ENCODE data around the gene ARHGAP15.

- TF ChIP-seq CTCF (IDR thresholded peaks at IDR 0.05 in 2 of 3, conservative IDR thresholded peaks at IDR 0.05 in 1 of 3; ENCODE audit: borderline replicate concordance in 1 of 3, insufficient read depth in 1 of 3, low read depth in 2 of 3, low read length in 2 of 3) (no peak), RAD21 (IDR thresholded peaks at IDR 0.05; ENCODE audit: low read depth) (no peak), POLR2A (IDR thresholded peaks at IDR 0.05; ENCODE audit: borderline replicate concordance, extremely low read depth, insufficient read depth, insufficient read length) (no peak), EZH2 (IDR thresholded peaks at IDR 0.05) (no peak), ZBTB33 (IDR thresholded peaks at IDR 0.05; ENCODE audit: extremely low read depth, insufficient replicate concordance, low read length) (no peak), ATF3 (IDR thresholded peaks at IDR 0.05) (no peak), EGR1 (IDR thresholded peaks at IDR 0.05; ENCODE audit: low read depth) (no peak)
Observed at GRCh38 chr2:143455317-143455716, 326.1 kb downstream of the ARHGAP15 start.
